Measurements from ENCODE around the gene PXK.

PXK gene

DNA sequence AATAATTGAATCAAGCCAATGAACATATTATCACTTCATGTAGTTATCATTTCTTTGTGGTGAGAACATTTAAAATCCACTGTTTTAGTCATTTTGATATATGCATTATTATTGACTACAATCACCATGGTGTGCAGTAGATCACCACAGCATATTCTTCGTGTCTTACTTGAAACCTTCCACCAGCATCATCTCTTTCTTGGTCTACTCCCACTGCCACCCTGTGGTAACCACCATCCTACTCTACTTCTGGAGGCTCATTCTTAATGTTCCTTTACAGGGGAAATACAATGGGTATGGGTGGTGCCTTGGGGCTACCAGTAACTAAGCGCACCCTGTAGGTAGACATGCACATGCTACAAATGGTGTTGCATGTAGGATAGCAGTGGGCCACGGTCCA, 25.4 kb downstream of the PXK start:
- Histone ChIP-seq H3K9ac (ENCODE audit: low read depth in 1 of 2, low read length in 2 of 2) (no peak overlapping the region), H3K27ac (ENCODE audit: low read depth in 2 of 2, low read length in 2 of 2) (no peak overlapping the region), H3K4me3 (ENCODE audit: low read length in 2 of 2) (no peak overlapping the region), H3K4me1 (ENCODE audit: control insufficient read depth in 2 of 2, insufficient read depth in 2 of 2, low read length in 2 of 2) (peaks cover 0 to 16% of the 10 kb centered on the region in 2 donors), H3K27me3 (ENCODE audit: control insufficient read depth in 2 of 2, insufficient read depth in 2 of 2, low read length in 2 of 2) (no peaks in the 10 kb centered on the region), H3K9me3 (ENCODE audit: control insufficient read depth in 2 of 2, low read length in 2 of 2) (no peaks in the 10 kb centered on the region), H3K36me3 (ENCODE audit: control insufficient read depth in 2 of 2, insufficient read depth in 2 of 2, low read length in 2 of 2) (no peaks in the 10 kb centered on the region)

DNA sequence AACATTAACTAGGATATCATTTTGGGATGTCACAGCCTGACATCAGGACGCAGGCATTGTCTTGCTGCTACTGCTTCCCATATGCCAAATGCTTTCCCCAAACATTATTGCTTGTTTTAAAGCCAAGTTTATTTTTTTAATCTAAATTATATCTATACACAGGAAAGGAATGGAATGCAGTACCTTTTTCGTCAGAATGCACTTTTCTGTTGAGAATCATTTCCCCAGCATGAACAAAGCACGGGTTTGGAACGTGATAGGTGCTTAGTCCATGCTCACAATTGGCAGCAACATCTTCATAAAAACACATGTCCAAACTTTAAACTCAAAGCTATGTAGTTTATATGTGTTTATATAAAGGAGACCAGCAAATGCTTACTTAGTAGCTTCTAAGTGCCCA, 26.1 kb downstream of the PXK start:
- H3K4me3 ChIP-seq (ENCODE audit: low read length in 2 of 2): no peak overlapping the region
- no peaks in the 10 kb centered on the region for H3K9me3 ChIP-seq (ENCODE audit: control insufficient read depth in 2 of 2, low read length in 2 of 2)
- H3K4me1 ChIP-seq (ENCODE audit: control insufficient read depth in 2 of 2, insufficient read depth in 2 of 2, low read length in 2 of 2): peaks cover 0 to 16% of the 10 kb centered on the region in 2 donors
- no peaks in the 10 kb centered on the region for H3K27me3 ChIP-seq (ENCODE audit: control insufficient read depth in 2 of 2, insufficient read depth in 2 of 2, low read length in 2 of 2)
- peak overlapping the region in 1 of 2 donors; percentile 16 for H3K27ac ChIP-seq (ENCODE audit: low read depth in 2 of 2, low read length in 2 of 2)
- H3K9ac ChIP-seq (ENCODE audit: low read depth in 1 of 2, low read length in 2 of 2): no peak overlapping the region
- H3K36me3 ChIP-seq (ENCODE audit: control insufficient read depth in 2 of 2, insufficient read depth in 2 of 2, low read length in 2 of 2): no peaks in the 10 kb centered on the region

DNA sequence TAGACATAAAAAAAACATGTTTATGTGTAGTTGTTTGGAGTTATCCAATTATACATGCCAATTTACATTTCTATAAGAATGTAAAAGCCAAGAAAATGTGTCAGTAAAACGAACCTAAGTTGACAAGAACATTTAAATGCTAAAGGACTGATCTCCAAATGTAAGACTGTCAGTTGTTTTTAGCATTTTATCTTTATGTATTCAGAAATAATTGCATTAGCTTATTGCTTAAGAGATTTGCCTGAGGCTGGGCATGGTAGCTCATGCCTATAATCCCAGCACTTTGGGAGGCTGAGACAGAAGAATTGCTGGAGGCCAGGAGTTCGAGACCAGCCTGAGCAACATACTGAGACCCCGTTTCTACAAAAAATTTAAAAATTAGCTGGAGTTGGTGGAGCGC, 26.9 kb downstream of the PXK start:
- H3K4me1 ChIP-seq (ENCODE audit: control insufficient read depth in 2 of 2, insufficient read depth in 2 of 2, low read length in 2 of 2): peaks cover 0 to 16% of the 10 kb centered on the region in 2 donors
- no peaks in the 10 kb centered on the region for H3K9me3 ChIP-seq (ENCODE audit: control insufficient read depth in 2 of 2, low read length in 2 of 2)
- H3K27ac ChIP-seq (ENCODE audit: low read depth in 2 of 2, low read length in 2 of 2): no peak overlapping the region
- H3K27me3 ChIP-seq (ENCODE audit: control insufficient read depth in 2 of 2, insufficient read depth in 2 of 2, low read length in 2 of 2): no peaks in the 10 kb centered on the region
- H3K36me3 ChIP-seq (ENCODE audit: control insufficient read depth in 2 of 2, insufficient read depth in 2 of 2, low read length in 2 of 2): no peaks in the 10 kb centered on the region
- no peak overlapping the region for H3K9ac ChIP-seq (ENCODE audit: low read depth in 1 of 2, low read length in 2 of 2)
- no peak overlapping the region for H3K4me3 ChIP-seq (ENCODE audit: low read length in 2 of 2)

DNA sequence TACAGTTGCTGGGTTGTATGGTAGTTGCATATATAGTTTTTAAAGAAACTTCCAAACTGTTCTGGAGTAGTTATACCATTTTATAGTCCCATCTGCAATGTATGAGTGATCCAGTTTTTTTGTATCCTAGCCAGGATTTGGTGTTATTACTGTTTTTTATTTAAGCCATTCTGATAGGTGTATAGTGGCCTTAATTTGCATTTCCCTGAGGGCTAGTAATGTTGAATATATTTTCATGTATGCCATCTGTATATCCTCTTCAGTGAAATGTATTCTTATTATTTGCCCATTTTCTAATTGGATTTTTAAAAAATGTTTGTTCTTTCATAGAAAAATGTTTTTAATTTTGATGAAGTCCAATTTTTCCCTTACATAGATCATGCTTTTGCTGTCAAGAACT, 29.2 kb downstream of the PXK start:
- Histone ChIP-seq H3K27ac (ENCODE audit: low read depth in 2 of 2, low read length in 2 of 2) (no peak overlapping the region), H3K27me3 (ENCODE audit: control insufficient read depth in 2 of 2, insufficient read depth in 2 of 2, low read length in 2 of 2) (no peaks in the 10 kb centered on the region), H3K4me1 (ENCODE audit: control insufficient read depth in 2 of 2, insufficient read depth in 2 of 2, low read length in 2 of 2) (peaks cover 0 to 4% of the 10 kb centered on the region in 2 donors)

DNA sequence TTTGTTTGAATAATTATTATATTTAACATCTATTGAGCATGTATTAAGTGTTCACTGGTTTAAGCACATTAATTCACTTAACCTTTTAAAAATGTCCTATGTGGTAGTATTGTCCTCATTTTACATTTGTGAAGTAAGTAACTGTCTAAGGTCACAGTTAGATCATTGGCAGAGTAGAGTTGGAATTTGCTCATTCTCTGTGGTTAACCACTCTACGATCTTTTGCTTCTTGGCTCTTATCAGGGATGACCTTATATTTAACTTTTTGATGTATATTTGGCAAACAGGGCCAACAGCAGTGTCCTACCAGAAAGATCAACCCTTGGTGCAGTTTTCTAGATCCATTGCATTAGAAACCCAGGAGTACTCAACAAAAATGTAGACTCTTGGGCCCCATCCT, 34.0 kb downstream of the PXK start:
- Histone ChIP-seq H3K4me1 (ENCODE audit: control insufficient read depth in 2 of 2, insufficient read depth in 2 of 2, low read length in 2 of 2) (no peaks in the 10 kb centered on the region), H3K27me3 (ENCODE audit: control insufficient read depth in 2 of 2, insufficient read depth in 2 of 2, low read length in 2 of 2) (no peaks in the 10 kb centered on the region), H3K9me3 (ENCODE audit: control insufficient read depth in 2 of 2, low read length in 2 of 2) (no peaks in the 10 kb centered on the region), H3K4me3 (ENCODE audit: low read length in 2 of 2) (no peak overlapping the region), H3K9ac (ENCODE audit: low read depth in 1 of 2, low read length in 2 of 2) (no peak overlapping the region), H3K36me3 (ENCODE audit: control insufficient read depth in 2 of 2, insufficient read depth in 2 of 2, low read length in 2 of 2) (no peaks in the 10 kb centered on the region), H3K27ac (ENCODE audit: low read depth in 2 of 2, low read length in 2 of 2) (no peak overlapping the region)

More for the DNA sequence above, 29.2 kb downstream of the PXK start:
- no peak overlapping the region for H3K9ac ChIP-seq (ENCODE audit: low read depth in 1 of 2, low read length in 2 of 2)
- no peak overlapping the region for H3K4me3 ChIP-seq (ENCODE audit: low read length in 2 of 2)
- H3K9me3 ChIP-seq (ENCODE audit: control insufficient read depth in 2 of 2, low read length in 2 of 2): no peaks in the 10 kb centered on the region
- H3K36me3 ChIP-seq (ENCODE audit: control insufficient read depth in 2 of 2, insufficient read depth in 2 of 2, low read length in 2 of 2): no peaks in the 10 kb centered on the region

DNA sequence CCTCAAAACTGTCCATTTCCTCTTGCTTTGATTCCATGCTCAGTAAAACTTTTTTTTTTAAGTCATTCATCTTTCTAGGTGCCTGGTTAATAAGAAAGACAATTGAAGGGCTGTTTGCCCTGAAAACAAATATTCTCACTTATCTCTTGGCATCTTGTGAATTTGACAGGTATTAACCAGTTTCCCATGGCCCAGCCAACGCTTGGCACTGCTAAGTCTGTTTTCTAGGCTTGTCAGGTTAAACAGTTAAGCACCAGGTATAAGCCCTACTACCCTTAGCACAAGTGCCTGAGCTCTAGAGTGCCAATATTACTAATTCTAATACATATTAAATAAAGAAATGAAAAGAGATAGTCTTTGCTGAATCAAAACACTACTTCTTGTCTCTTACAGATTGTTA, 36.3 kb downstream of the PXK start:
- Histone ChIP-seq H3K9me3 (ENCODE audit: control insufficient read depth in 2 of 2, low read length in 2 of 2) (no peaks in the 10 kb centered on the region), H3K9ac (ENCODE audit: low read depth in 1 of 2, low read length in 2 of 2) (no peak overlapping the region), H3K36me3 (ENCODE audit: control insufficient read depth in 2 of 2, insufficient read depth in 2 of 2, low read length in 2 of 2) (no peaks in the 10 kb centered on the region), H3K27me3 (ENCODE audit: control insufficient read depth in 2 of 2, insufficient read depth in 2 of 2, low read length in 2 of 2) (no peaks in the 10 kb centered on the region), H3K4me3 (ENCODE audit: low read length in 2 of 2) (no peak overlapping the region), H3K4me1 (ENCODE audit: control insufficient read depth in 2 of 2, insufficient read depth in 2 of 2, low read length in 2 of 2) (no peaks in the 10 kb centered on the region), H3K27ac (ENCODE audit: low read depth in 2 of 2, low read length in 2 of 2) (no peak overlapping the region)

DNA sequence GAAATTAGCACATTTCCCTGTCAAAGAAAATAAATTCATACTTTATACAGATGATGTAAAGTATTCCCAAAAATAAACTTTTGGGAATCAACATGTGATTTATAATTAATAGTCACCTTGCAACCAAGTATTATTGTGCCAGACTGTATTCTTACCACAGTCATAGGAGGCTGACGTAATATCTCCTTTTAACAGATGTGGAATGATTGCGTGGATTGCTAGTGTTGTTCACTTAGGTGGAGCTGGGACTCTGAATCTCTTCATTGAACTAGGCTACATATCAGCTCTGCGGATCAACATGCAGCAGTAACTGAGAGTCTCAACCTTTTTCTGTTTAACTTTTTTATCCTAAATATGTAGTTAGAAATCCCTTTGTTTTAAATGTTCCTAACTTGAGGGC, 37.2 kb downstream of the PXK start:
- H3K4me3 ChIP-seq (ENCODE audit: low read length in 2 of 2): no peak overlapping the region

DNA sequence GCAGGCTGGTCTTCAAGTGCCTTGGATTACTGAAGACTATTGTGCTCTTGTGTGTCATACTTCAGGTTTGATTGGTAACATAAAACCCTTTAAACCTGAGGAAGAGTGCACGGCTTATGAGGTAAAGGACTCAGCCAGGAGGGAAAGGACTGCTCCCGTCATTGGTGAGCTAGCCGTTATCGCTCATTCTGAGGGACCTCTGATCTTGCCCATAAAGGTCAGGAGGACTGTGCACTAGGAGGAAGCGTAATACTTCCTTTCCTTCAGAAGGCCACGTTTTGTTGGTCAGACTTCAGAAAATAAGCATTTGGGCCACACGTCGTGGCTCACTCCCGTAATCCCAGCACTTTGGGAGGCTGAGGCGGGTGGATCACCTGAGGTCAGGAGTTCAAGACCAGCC, 37.7 kb downstream of the PXK start:
- H3K4me3 ChIP-seq (ENCODE audit: low read length in 2 of 2): no peak overlapping the region
- H3K27ac ChIP-seq (ENCODE audit: low read depth in 2 of 2, low read length in 2 of 2): no peak overlapping the region
- H3K9me3 ChIP-seq (ENCODE audit: control insufficient read depth in 2 of 2, low read length in 2 of 2): no peaks in the 10 kb centered on the region
- no peak overlapping the region for H3K9ac ChIP-seq (ENCODE audit: low read depth in 1 of 2, low read length in 2 of 2)
- no peaks in the 10 kb centered on the region for H3K4me1 ChIP-seq (ENCODE audit: control insufficient read depth in 2 of 2, insufficient read depth in 2 of 2, low read length in 2 of 2)
- H3K36me3 ChIP-seq (ENCODE audit: control insufficient read depth in 2 of 2, insufficient read depth in 2 of 2, low read length in 2 of 2): no peaks in the 10 kb centered on the region
- H3K27me3 ChIP-seq (ENCODE audit: control insufficient read depth in 2 of 2, insufficient read depth in 2 of 2, low read length in 2 of 2): no peaks in the 10 kb centered on the region

More for the DNA sequence above, 37.2 kb downstream of the PXK start:
- no peaks in the 10 kb centered on the region for H3K4me1 ChIP-seq (ENCODE audit: control insufficient read depth in 2 of 2, insufficient read depth in 2 of 2, low read length in 2 of 2)
- no peak overlapping the region for H3K27ac ChIP-seq (ENCODE audit: low read depth in 2 of 2, low read length in 2 of 2)
- no peaks in the 10 kb centered on the region for H3K36me3 ChIP-seq (ENCODE audit: control insufficient read depth in 2 of 2, insufficient read depth in 2 of 2, low read length in 2 of 2)
- H3K9ac ChIP-seq (ENCODE audit: low read depth in 1 of 2, low read length in 2 of 2): no peak overlapping the region
- no peaks in the 10 kb centered on the region for H3K27me3 ChIP-seq (ENCODE audit: control insufficient read depth in 2 of 2, insufficient read depth in 2 of 2, low read length in 2 of 2)
- no peaks in the 10 kb centered on the region for H3K9me3 ChIP-seq (ENCODE audit: control insufficient read depth in 2 of 2, low read length in 2 of 2)

DNA sequence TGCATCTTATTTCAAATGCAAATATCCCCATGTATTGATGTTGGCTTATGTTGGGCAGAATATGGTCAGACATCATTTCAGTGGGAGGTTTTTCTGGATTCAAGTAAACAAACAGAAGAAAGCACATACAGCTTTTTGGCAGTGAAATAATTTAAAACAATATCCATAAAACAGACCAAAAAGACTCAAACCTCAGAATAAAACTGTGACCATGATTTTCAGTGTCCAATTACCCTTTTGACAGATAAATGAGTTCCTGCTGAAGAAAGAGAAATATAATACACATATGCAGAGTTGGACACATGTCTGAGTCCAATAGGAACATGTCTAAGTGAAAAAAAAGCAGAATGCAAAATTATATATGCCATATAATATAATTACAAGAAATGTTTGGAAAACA, 39.1 kb downstream of the PXK start:
- H3K36me3 ChIP-seq (ENCODE audit: control insufficient read depth in 2 of 2, insufficient read depth in 2 of 2, low read length in 2 of 2): no peaks in the 10 kb centered on the region
- H3K27ac ChIP-seq (ENCODE audit: low read depth in 2 of 2, low read length in 2 of 2): no peak overlapping the region
- H3K4me3 ChIP-seq (ENCODE audit: low read length in 2 of 2): no peak overlapping the region
- H3K9ac ChIP-seq (ENCODE audit: low read depth in 1 of 2, low read length in 2 of 2): no peak overlapping the region
- H3K4me1 ChIP-seq (ENCODE audit: control insufficient read depth in 2 of 2, insufficient read depth in 2 of 2, low read length in 2 of 2): no peaks in the 10 kb centered on the region
- no peaks in the 10 kb centered on the region for H3K27me3 ChIP-seq (ENCODE audit: control insufficient read depth in 2 of 2, insufficient read depth in 2 of 2, low read length in 2 of 2)
- no peaks in the 10 kb centered on the region for H3K9me3 ChIP-seq (ENCODE audit: control insufficient read depth in 2 of 2, low read length in 2 of 2)

DNA sequence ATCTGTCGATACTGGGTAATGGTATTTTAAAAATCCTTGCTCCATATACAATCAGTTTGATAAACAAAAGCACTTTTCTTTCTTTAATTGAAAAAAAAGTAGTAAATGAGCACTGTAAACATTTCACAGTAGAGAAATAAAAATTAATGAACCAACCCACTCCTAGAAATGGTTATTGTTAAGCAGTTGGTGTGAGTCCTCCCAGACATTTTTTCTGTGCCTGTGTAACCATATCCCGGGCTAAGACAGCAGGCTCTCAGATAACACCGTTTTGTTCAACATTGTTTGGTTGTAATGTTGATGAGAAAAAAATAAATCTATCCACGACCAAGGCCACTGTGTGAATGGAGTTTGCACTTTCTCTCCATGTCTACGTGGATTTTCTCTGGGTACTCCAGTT, 42.6 kb downstream of the PXK start:
- Histone ChIP-seq H3K27ac (ENCODE audit: low read depth in 2 of 2, low read length in 2 of 2) (no peak overlapping the region), H3K27me3 (ENCODE audit: control insufficient read depth in 2 of 2, insufficient read depth in 2 of 2, low read length in 2 of 2) (no peaks in the 10 kb centered on the region), H3K4me1 (ENCODE audit: control insufficient read depth in 2 of 2, insufficient read depth in 2 of 2, low read length in 2 of 2) (no peaks in the 10 kb centered on the region), H3K4me3 (ENCODE audit: low read length in 2 of 2) (no peak overlapping the region), H3K36me3 (ENCODE audit: control insufficient read depth in 2 of 2, insufficient read depth in 2 of 2, low read length in 2 of 2) (no peaks in the 10 kb centered on the region), H3K9me3 (ENCODE audit: control insufficient read depth in 2 of 2, low read length in 2 of 2) (no peaks in the 10 kb centered on the region), H3K9ac (ENCODE audit: low read depth in 1 of 2, low read length in 2 of 2) (no peak overlapping the region)

DNA sequence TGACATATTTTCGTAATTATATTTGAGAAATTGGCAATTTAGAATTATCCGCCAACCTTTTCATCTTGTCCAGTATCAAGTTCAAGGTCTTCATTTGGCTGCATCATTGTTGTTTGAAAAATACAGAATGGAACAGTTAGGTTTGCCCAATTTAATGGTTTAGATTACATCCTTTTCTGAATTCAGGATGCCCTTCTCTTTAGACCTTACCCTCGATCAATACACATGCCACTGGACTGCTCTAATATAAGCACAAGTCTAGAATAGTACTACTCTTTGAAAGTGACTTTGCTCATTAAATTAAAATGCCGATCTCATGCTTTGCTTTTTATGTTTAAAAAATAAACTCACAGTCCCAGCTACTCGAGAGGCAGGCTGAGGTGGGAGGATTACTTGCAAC, 44.5 kb downstream of the PXK start:
- H3K9ac ChIP-seq (ENCODE audit: low read depth in 1 of 2, low read length in 2 of 2): no peak overlapping the region
- no peaks in the 10 kb centered on the region for H3K4me1 ChIP-seq (ENCODE audit: control insufficient read depth in 2 of 2, insufficient read depth in 2 of 2, low read length in 2 of 2)
- H3K9me3 ChIP-seq (ENCODE audit: control insufficient read depth in 2 of 2, low read length in 2 of 2): no peaks in the 10 kb centered on the region
- H3K27me3 ChIP-seq (ENCODE audit: control insufficient read depth in 2 of 2, insufficient read depth in 2 of 2, low read length in 2 of 2): no peaks in the 10 kb centered on the region
- no peak overlapping the region for H3K27ac ChIP-seq (ENCODE audit: low read depth in 2 of 2, low read length in 2 of 2)
- H3K36me3 ChIP-seq (ENCODE audit: control insufficient read depth in 2 of 2, insufficient read depth in 2 of 2, low read length in 2 of 2): no peaks in the 10 kb centered on the region
- no peak overlapping the region for H3K4me3 ChIP-seq (ENCODE audit: low read length in 2 of 2)

All from mucosa of rectum (tissue), 2 donors.